Heart left ventricle (tissue), 13 donors: ENCODE measurements around the gene GCSAM.

Source experiments
- POLR2A ChIP-seq, 2 donors: fragments of 450-650 bp; IDR thresholded peaks; one replicate each; pipeline ENCODE4 v1.6.1; 2017; ENCODE audit warnings: antibody characterized with exemption in 2 of 2, mild to moderate bottlenecking in 2 of 2, moderate library complexity in 2 of 2
- TF ChIP-seq, protein P1 (sequence below), 12 donors: fragments of 200-600 bp; sonication (generic) in 4 of 12; IDR thresholded peaks; one replicate each; pipeline versions ENCODE4 v1.5.0 to v1.8.0; 2018 to 2022; ENCODE audit warnings: antibody characterized with exemption in 12 of 12, mild to moderate bottlenecking in 5 of 12
- donor health status: ischemic (EF 13 %, LVEDD 7.1; RV severe dilation, severe dysfunction).
- donor health status: DM: no; HTN: yes; CAD: no.
- donor health status: DM: no; HTN: no; CAD: no.
- donor health status: ischemic (EF 25% LVEDD 6.9; RV normal size, moderate dysfunction).
- donor health status: ischemic (EF 25% LVEDD 5.7; RV mildly dilated, moderate dysfunction).
- donor health status: ischemic (EF 35%, LVEDD 5.7; RV mildly dilated, moderate dysfunction).
- donor health status: nonischemic (EF 11% LVEDD 7.7; RV severe dilation, severe dysfunction).
- donor health status: DM: yes; HTN: yes; CAD: no.
- donor health status: PGD.
- donor health status: ischemic (EF 29% LVEDD 5.4; RV normal size, mild dysfunction).
- donor health status: nonischemic (EF 23%, LVEDD 6.1; RV moderate dilation, normal function).

DNA sequence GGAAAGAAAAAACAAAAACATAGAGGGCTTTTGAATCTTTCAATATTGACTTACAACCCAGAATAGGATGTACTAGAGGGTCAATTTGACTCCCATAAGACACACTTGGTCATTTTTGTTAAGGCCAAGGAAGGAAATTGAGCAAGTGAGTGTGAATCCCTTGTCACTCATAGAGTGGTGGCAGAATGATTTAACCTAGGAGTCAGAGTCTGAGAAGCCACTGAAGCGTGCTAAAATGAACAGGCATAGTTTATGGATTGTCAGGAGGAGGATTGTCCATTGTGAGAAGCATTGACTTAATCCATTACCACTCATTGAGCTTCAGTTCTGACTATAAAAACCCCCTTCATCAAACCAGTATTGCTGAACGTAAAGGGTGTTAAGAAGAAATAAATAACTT lies 8.2 kb upstream of the GCSAM start:
- TF ChIP-seq, protein P1, sequence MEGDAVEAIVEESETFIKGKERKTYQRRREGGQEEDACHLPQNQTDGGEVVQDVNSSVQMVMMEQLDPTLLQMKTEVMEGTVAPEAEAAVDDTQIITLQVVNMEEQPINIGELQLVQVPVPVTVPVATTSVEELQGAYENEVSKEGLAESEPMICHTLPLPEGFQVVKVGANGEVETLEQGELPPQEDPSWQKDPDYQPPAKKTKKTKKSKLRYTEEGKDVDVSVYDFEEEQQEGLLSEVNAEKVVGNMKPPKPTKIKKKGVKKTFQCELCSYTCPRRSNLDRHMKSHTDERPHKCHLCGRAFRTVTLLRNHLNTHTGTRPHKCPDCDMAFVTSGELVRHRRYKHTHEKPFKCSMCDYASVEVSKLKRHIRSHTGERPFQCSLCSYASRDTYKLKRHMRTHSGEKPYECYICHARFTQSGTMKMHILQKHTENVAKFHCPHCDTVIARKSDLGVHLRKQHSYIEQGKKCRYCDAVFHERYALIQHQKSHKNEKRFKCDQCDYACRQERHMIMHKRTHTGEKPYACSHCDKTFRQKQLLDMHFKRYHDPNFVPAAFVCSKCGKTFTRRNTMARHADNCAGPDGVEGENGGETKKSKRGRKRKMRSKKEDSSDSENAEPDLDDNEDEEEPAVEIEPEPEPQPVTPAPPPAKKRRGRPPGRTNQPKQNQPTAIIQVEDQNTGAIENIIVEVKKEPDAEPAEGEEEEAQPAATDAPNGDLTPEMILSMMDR (IDR thresholded peaks at IDR 0.05): no peak
- TF ChIP-seq POLR2A (IDR thresholded peaks at IDR 0.05): no peak
